ENCODE results near the gene RAE1.

Gene RAE1

DNA sequence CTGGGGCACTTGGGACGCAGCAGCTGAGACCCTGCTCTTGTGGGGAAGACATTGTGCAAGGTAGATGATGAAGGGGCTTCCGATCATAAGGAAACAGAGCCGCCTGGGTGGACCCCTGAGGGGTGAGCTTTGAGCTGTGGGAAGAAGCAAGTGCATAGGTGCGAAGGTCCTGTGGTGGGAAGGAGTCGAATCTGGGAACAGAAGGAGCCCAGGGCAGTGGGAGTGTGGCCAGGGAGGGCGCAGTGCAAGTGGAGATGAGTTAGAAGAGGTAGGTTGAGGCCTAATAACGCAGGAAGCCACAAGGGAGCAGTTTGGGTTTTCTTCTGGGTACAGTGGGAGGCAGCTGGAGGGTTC is 50.5 kb downstream of the RAE1 start:
- DNase-seq: no peak

DNA sequence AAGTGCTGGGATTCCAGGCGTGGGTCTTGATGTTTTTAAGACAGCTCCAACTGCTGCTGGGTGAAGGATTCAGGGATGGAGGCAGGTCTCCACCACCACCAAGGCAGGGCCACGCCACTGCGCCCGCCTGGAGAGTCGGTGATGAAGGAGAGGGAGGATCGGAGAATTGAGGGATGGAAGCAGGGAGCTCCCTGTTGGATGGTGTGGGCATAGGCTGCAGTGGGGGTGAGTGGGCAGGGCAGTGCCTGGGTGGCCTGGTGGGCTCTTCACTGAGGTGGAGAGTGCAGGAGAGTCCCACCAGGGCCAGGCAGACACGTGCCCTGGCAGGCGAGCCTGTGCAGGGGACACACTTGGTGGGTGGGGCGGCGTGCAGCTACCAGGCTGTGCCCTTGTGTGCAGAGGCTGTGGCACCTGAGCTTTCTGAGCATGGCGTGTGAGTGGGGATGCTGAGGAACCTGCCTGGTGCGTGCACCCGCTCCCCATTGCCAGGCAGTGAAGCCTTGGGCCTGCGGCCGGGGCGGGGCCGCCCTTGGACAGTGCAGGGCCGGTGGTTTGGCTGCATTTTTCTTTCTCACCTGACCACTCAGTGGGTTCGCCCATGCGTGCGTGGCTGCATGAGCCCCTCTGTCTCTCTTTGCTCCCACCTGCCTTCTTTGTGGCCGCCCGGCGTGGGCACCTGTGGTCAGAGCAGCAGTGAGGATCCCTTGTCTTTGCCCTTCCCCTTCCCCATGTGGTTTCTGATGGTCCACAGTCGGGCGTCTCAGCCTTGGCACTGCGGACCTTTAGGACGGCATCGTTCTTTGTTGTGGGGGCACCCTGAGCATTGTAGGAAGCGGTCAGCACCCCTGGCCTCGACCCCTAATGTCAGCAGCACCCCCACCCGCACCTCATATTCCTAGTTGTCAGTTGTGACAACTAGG is 51.4 kb downstream of the RAE1 start:
- DNase-seq: no peak

DNA sequence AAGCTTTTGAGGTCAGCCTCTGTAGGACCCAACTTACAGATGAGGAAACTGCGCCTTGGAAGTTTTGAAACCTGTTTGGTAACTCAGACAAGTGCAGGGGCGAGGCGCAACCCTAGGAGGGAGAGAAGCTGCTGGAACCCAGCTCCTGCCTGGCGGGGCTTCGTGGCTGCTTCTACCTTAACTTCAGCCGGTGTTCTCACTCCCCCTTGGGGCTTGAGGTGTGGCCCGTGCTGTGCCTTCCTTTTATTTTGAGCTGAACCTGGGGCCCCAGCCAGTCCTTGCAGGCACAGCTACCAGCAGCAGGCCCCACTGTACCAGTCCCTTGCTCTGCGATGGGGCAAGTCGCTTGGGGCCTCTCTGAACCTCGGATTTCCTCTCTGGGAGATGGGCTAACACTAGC is 52.2 kb downstream of the RAE1 start:
- DNase-seq: no peak

DNA sequence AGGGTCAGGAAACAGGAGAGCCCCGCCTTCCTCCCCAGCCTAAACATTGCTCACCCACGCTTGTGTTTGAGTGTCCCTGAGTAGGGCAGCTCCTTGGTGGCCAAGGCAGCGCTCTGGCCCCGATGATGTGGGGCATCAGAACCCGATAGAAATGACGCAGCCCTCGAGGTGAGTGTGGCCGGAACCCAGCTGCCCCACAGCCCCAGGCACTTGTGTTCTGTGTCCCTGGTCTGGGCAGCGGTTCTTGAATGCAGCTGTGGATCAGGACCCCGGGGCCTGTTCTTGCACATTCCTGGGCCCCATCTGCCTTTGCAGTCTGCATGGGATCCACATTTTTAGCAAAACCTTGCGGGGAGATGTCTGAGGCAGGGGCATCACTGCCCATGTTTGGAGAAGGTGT is 53.0 kb downstream of the RAE1 start:
- no peak for DNase-seq

DNA sequence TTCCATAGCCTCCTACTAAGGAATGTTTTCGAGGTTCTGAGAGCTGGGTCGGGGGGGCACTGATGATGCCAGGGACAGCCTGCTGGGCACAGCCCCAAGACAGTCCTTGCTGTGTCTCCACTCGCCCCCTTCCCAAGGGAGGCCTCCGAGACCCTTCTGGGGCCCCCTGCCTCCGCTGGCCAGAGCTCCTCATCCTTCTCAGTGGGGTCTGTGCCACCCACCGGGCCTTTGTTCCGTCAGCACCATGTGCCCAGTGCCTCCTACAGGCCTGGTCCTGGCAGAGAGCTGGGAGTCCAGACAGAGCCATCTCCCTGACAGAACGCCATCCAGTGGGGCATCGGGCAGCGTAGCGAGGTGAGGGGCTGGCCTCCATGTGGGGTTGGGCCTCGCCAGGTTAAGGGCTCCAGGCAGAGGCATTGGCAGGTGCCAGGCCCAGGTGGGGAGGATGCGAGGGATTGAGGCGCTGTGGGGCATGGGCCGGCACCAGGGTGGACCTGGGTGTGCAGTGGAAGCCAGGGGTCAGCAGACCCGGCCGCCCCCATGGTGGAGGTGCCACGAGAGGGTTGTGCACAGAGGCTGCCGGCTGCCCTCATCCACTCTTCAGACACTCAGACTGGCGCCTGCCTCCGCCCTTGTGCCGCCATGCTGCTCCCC is 53.5 kb downstream of the RAE1 start:
- DNase-seq: no peak

DNA sequence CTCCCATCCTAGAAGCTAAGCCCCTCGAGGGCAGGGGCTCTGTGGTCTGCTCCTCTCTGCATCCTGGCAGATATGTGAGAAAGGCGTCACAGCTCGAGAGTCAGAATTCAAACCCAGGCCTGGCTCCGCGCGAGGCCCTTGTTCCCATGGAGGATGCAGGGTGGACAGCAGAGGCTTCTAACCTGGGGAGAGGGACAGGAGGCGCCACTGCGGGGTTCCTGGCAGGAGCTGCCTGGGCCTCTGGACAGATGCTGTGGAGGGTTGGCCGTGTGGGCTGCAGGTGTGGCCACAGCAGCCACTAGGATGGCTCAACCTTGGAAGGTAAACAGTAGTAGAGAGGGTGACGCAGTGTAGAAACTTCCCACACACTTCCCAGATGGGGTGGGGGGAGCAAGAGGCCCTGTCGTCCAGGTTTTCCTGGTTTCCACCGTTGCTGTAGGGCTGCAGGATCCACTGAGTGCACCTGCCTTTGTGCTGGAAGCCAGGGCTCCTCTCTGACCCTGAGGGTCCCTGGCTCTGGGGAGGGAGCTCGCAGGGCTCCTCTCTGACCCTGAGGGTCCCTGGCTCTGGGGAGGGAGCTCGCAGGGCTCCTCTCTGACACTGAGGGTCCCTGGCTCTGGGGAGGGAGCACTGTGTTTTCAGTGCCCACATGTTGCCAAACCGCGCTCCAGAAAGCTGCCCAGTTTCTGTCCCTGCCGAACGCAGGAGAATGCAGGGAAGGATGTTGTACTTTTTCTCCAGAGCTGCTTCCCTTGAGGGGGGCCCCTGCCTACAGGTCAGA is 54.4 kb downstream of the RAE1 start:
- DNase-seq: no peak

DNA sequence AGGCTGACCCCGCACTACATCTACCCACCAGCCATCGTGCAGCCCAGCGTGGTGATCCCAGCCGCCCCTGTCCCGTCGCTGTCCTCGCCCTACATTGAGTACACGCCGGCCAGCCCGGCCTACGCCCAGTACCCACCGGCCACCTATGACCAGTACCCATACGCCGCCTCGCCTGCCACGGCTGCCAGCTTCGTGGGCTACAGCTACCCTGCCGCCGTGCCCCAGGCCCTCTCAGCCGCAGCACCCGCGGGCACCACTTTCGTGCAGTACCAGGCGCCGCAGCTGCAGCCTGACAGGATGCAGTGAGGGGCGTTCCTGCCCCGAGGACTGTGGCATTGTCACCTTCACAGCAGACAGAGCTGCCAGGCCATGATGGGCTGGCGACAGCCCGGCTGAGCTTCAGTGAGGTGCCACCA is 56.5 kb downstream of the RAE1 start:
- no peak for DNase-seq

DNA sequence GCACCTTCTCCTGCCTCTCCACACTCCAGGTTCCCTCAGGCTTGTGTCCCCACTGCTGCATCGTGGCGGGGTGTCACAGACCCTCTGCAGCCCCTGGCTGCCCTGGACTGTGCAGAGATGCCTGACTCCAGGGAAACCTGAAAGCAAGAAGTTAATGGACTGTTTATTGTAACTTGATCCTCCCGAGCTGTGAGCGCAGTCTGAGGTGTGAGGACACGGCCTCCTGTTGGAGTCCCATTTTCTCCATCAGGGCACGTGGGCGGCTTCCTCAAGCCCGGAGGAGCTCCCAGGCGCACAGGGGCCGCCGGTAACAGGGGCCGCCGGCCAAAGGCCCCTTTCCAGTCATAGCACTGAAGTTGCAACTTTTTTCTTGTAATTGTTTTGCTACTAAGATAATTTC is 57.1 kb downstream of the RAE1 start:
- no peak for DNase-seq

DNA sequence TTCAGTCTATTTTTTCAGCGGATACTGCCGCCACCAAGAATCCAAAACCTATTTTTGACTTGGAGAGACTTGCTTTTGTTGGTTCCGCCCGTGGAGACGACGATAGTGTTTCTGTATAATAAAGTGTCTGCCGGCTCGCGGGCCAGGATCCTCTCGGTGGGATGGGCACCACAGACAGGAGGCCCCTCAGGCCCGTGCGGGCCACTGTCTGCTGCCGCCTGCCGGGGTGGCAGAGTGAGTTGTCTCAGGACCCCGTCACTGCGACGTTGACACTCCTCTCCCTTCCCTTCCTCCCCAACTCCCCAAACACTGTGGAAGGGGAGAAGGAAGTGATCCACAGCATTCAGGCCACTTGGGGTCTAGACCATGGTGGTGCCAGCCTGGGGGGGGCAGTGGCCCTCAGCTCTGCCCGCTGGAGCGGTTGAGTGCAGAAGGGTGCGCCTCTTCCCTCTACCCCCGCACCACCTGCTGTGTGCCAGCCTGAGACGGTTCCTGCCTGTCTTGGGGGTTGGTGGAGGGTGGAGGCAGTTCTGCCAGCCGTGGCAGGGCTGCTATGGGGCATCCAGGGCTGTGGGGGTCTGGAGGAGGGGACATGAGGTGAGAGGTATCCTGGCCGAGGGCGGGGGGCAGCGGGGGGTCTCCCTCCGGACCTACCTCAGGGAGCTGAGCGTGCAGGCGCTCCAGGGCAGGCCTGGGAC is 57.6 kb downstream of the RAE1 start:
- DNase-seq: no peak

DNA sequence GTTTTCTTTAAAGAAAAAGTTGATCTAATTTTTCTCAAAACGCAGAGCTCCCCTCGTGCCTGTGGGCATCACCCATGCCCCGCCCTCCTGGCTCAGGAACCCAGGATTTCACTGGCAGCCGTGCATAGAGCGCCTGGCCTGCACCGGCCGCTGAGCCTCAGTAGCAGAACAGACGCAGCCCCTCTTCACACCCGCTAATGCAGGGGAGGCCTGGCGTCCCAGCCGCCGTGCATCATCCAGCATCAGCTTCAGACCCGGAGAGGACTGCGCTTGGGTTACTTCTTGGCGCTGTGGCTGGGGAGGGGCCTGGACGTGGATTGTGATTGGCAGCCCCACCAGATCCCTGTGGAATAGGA is 58.2 kb downstream of the RAE1 start:
- no peak for DNase-seq

DNA sequence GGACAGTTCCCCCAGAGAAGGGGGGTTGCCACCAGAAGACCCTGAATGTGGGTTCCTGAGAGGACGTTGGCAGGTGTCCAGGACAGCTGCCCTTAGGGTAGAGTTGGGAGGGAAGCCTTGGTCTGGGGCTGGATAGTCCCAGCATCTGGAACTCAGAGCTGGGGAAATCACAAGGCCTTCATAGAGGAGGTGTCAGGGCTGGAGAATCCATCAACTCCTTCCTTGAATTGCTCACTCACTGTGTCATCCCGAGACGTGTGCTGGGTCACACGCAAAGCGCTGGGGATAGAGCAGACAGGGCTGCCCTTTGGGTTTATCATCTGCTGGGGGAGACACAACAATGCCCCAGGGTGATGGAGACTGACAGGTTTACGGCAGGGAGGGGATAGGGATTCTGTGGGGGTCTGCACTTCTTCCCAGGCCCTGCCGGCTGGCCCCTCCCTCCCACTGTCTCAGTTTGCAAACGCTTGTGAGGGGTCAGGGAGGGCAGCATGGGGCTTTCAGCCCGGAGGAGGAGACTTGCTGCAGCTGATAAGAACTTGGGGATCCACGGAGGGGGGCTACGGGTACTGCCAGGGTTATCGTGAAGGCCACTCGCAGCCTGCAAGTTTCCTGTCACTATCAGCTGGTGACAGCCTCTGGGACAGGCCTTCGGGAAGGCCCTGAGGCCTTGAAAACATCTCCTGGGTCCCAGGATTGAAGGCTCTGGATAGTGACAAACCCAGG is 58.8 kb downstream of the RAE1 start:
- DNase-seq: no peak

DNA sequence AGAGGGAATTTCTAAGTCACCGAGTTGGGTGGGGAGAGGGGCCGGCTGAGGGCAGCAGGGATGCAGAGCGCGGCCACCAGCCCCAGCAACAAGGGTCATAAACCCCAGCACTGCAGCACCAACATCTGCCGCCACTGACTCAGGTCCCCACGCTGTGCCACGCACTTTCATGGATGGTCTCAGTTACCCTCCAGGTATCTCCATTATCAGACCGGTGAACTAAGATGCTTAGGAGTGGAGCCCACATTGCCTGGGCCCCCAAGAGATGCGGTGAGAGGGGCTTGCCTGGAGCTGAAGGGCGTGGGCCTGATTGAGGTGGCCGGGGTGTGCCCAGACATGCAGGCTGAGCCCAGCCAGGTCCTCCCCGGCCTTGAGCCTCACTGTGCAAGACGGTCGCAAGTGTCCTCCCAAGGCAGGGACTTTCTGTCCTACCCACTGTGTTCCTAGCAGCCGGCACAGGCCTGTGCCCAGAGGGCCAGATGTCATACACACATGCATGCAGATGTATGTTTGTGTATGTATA is 59.4 kb downstream of the RAE1 start:
- DNase-seq: no peak

DNA sequence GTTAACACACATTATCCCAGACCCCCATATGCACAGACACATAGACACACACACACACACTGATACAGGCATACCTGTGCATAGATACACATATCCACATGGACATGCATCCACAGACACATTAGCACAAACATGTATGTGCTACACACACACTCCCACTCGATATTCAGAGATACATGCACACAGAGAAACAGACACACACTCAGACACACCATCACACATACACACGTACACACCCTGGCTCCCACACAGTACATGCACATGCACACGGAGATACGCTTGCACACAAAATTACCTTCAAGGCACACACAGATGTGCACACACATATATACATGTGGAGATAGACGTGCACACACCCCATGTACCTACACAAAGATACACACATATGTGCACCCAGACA is 59.9 kb downstream of the RAE1 start:
- no peak for DNase-seq

DNA sequence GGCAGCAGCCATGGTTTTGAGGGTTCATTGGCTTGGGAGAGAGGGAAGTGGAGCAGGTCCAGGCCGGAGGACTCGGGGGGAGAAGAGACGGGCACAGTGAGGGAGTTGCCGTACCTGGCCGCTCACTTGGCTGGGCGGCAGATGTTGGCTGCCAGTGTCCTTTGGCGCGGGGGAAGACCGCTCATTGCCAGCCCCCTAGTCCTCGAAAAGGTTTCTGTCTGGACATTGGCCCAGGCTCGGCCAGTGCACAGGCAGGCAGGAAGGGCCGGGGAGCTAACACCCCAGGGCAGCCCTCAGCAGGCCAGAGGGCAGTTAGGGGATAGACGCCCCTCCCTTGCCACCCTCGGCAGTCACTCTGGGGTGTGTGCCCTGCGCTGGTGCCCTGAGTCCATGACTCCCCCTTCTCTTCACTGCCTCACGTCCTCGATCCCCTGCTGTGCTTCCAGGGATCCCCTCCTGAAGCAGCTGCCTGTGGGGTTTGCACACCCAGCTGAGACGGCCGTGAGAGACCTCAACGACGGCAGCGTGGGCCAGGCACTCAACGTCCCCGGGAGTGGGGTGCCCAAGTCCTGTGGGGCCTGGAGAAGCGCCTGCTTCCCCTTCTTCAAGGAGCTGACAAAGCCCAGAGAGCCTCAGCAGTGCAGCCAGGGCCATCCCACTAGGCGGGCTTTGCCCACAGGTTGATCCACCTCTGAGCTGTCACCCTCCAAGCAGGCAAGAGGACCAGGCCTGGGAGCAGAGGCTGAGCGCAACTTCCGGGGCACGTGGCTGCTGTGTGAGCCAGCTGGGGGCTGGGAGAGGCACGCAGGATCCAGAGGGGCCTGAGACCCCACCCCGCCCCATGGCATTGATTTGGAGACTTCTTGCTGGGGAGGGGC is 60.6 kb downstream of the RAE1 start:
- DNase-seq: no peak

DNA sequence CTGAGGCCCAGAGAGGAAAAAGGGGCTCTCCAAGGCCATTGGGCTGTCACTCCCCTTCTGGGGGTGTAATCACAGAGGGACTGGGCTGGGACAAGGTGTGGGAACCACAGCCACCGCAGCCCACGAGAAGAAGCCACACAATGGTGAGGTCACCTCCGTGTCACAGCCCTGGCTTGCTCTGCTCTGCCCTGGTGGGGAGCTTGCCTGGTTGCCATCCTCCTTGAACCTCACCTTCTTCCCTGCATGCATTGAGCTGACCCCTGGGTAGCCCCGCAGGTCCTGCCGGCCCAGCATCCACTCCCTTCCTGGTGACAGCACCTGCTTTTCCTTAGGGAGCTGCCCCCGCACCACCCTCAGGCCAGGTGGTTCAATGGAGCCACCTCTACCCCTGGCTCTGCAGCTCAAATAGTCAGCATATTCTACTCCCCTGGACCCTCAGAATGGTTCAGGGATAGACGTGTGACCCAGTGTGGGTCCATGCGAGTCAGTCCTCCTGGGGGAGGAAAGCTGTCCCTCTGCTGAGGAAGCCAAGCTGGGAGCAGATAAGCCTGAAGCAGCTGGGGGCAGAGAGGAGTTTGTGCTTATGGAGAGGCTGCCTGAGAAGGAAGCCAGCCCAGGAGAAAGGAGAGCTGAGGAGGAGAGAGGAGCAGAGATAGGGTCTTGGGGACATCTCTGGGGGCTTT is 61.4 kb downstream of the RAE1 start:
- DNase-seq: no peak

DNA sequence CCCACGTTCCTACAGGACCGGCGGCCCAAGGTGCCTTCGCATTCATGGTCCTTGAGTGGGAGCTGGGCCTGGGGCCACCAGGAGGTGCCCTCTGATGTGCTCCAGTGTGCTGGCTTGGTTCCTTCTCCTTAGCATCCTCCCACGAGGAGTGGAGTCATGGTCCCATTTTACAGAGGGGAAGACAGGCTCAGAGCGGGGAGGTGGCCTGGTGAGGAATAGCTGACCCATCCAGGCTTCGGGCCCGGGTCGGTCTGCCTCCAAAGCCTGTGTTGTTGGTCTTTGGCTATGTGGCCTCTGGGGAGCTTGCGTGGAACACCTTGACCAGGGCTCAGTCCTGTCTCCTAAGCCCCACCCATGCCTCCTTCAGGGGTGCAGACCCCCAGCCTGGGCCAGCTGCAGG is 62.9 kb downstream of the RAE1 start:
- DNase-seq: no peak

DNA sequence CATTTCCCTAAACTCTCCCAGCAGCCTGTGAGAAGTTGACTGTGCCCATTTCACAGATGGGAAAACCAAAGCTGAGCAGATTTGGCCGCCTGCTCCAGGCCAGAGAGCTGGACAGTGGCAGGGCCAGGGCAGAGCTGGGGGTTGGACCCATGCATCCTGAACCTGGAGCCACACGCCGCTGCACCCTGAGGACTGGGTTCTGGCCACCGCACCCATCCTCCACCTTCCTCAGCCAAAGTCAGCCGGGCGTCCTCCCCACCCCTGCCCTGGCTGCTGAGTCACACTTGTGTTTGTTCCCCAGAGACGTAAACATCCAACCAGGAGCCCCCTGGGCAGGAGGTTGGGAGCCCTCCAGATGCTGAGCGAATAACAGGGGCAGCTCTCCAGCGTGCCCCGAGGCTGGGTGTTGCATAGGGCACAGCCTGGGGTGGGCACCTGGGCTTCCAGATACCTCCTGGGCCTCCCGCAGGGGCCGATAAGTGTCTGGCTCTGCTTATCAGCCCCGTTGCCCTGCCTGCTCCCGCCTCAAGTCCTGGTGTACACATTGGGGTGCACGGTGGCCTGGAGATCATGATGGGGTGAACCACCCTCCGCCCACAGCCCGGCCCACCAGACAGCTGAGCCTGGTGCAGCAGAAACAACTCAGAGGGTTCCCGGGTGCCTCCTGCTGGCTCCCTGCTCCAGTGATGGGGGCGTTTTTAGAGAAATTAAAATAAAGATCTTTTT is 64.0 kb downstream of the RAE1 start:
- DNase-seq: no peak

DNA sequence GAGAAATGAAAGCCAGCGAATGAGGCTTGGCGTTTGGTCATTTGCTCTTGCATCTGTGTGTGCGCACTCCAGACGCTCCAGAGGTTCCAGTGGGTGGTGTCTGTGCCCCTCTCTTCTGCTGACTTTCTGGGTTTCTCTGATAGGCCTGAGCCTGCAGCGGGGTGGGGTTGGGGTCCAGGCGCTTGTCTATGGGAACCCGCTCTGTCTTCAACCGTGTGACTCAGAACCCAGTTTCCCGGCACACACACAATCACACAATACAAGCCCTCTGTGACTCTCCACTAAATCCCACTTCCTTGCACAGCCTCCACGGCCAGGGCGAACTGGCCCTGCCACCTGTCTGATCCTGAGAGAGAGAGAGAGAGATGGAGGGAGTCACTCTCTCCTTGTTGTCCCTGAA is 64.7 kb downstream of the RAE1 start:
- DNase-seq: no peak

DNA sequence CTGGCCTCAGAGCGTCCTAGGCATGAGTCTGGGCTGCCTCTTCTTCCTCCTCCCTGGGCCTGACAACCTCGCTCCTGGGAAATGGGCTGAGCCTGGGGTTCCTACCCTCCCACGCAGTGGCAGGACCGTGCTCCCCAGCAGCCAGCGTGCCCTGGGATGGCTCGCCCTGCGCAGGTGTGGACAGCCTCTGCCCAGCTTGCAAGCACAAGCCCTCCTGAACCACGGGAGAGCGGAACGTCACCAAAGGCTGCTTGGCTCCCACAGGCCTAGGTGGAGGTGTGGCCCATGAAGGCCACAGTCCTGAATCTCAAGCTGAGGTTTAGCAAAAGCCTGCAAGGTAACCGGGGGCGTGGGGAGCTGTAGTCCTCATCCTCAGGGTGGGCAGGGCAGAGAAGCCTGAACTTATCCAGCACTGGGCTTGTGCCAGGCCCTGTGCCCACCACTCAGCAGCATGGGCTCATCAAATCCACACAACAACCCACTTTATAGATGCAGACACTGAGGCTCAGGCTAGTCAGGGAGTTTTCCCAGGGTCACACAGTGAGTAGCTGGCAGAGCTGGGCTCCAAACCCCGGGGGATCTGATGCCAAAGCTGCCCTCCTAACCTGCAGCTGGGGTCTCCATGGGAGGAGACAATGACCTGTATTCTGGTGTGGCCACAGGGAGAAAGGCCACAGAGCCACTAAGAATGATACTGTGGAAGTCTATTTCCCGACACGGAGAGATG is 65.4 kb downstream of the RAE1 start:
- no peak for DNase-seq

Measured in stimulated activated CD4-positive, alpha-beta T cell treated with anti-CD3 and anti-CD28 coated beads, Interleukin-4, amount 100 ng/mL, for 4 hours (primary cell).